Mesodermal cell (in vitro differentiated cells): ENCODE results near the gene GPR176. TPM values are rescaled to one million over a fixed set of nuclear protein-coding genes. Genes with fewer than 3 reads are reported as not detected.

Experiments used
- H3K27ac ChIP-seq: 2 replicates; pipeline ENCODE4 v1.7.0; 2013; ENCODE audit warnings: mild to moderate bottlenecking, low read depth, low read length, moderate library complexity; ENCODE audit not compliant: severe bottlenecking
- H3K36me3 ChIP-seq: 2 replicates; pipeline ENCODE4 v1.7.1; 2013; ENCODE audit warnings: mild to moderate bottlenecking, low read length, moderate library complexity; ENCODE audit not compliant: control insufficient read depth, insufficient read depth
- H3K4me1 ChIP-seq: one replicate; pipeline ENCODE4 v1.7.1; 2013; ENCODE audit warnings: mild to moderate bottlenecking, low read length; ENCODE audit not compliant: insufficient read depth, control insufficient read depth, poor library complexity, severe bottlenecking
- H3K4me3 ChIP-seq: 2 replicates; pipeline ENCODE4 v1.7.0; 2013; ENCODE audit warnings: low read length, control low read depth, mild to moderate bottlenecking; ENCODE audit not compliant: insufficient read depth, poor library complexity, severe bottlenecking; ENCODE audit errors: extremely low read depth
- H3K9me3 ChIP-seq: 2 replicates; pipeline ENCODE4 v1.7.1; 2013; ENCODE audit warnings: mild to moderate bottlenecking, low read length, moderate library complexity; ENCODE audit not compliant: control insufficient read depth
- WGBS, 2 experiments: methylation state at CpG; one replicate each; pipeline ENCODE4 v1.1.5; 2013; ENCODE audit warnings: missing lambda C conversion rate in 2 of 2; ENCODE audit not compliant: insufficient coverage in 2 of 2; 5-methylcytosine and 5-hydroxymethylcytosine counted together
- polyA plus RNA-seq, 2 experiments: library from polyadenylated mRNA; stranded (reverse); fragments of 50-300 nt; gene quantifications; one replicate each; pipeline ENCODE4 v1.2.3, GENCODE V29; 2013

The GPR176 gene
- polyA plus RNA-seq (2013, experiment 1 of 2), result 7.6 TPM
- 5.3 TPM for polyA plus RNA-seq (2013, experiment 2 of 2)

- 1% methylated on average over 45 to 65 of the region's 84 CpGs for WGBS, 2 experiments
- no peaks in the 10 kb centered on the region for H3K36me3 ChIP-seq
- H3K4me3 ChIP-seq, result peak within 1 kb of the TSS; percentile 60
- no peaks in the 10 kb centered on the region for H3K9me3 ChIP-seq
- no peak within 1 kb of the TSS for H3K27ac ChIP-seq
- H3K4me1 ChIP-seq, result no peaks in the 10 kb centered on the region
Measured at GRCh38 chr15:39919748-39920509, at the start of gene GPR176. Gene GPR176 (minus strand): TSS chr15:39920266. CDS start chr15:39920026, 240 bp downstream.

DNA sequence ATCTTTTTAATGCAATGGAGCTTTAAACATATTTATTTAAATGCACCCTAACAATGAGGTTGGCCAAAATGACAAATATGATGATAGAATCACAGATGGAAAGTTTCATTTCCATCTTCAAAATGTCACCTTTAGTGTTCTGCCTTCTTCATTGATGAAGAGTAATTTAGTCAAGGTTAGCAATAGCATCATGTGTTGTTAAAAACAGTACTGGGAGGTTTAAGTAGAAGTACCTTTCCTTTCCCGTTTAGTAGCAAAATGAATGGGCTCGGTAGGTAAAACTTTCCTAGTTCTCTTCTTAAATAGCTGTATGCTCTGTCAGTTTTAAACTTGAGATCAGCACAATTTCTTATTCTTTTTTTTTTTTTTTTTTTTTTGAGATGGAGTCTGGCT lies 48.9 kb upstream of the GPR176 start:
- H3K4me1 ChIP-seq, result no peaks in the 10 kb centered on the region
- peaks cover 89% of the 10 kb centered on the region for H3K36me3 ChIP-seq
- no peak overlapping the region for H3K4me3 ChIP-seq
- no peak overlapping the region for H3K27ac ChIP-seq
- H3K9me3 ChIP-seq, result no peaks in the 10 kb centered on the region
- WGBS, 2 experiments, result 100% methylated on average over 1 to 2 of the region's 2 CpGs

GRCh38 chr15:39968273-39969001 lies 48.4 kb upstream of the GPR176 start:
- 100% methylated on average over 1 of the region's 3 CpGs for WGBS, 2 experiments
- H3K27ac ChIP-seq, result no peak overlapping the region
- no peaks in the 10 kb centered on the region for H3K4me1 ChIP-seq
- no peaks in the 10 kb centered on the region for H3K9me3 ChIP-seq
- no peak overlapping the region for H3K4me3 ChIP-seq
- peaks cover 88% of the 10 kb centered on the region for H3K36me3 ChIP-seq

DNA sequence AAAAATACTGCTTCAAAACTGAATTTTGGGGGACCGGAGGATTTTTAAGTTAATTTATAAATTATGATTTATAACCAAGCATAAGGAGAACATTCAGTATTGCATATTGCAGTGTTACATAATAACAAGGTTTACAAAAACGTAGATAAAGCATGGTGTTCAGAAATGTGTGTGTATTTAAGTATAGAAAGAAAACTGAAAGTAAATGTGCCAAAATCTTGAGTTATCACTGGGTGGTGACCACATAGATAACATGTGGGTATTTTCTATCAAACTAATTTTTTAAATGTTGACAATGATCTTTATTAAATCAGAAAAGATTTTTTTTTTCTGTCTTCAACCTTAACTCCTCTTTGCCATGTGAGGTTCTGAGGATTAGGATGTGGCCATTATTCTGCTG lies 46.5 kb upstream of the GPR176 start:
- peaks cover 79% of the 10 kb centered on the region for H3K36me3 ChIP-seq
- no peak overlapping the region for H3K27ac ChIP-seq
- 100% methylated on average over 1 of the region's 2 CpGs; no CpG with 5 or more reads in 1 of the 2 experiments for WGBS, 2 experiments
- H3K9me3 ChIP-seq, result no peaks in the 10 kb centered on the region
- H3K4me3 ChIP-seq, result no peak overlapping the region
- H3K4me1 ChIP-seq, result no peaks in the 10 kb centered on the region

DNA sequence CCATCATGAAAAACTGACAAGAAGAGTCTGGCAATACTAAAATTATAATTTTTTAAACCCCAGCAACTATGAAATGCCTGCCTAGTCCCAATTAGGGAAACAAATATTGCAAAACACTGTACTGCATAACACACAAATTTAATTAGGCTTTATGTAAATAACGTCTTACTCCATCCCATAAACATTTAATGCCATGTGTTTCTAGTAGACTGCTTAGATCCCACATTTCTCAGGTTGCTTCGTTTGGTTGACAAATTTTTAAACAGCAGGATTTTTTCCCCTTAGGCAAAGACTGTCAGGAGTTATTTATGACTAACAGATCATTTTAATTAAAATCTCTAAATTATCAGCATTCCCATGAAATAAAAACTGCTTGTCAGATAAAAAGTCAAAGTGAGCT lies 43.7 kb upstream of the GPR176 start:
- Histone ChIP-seq H3K4me3 (no peak overlapping the region), H3K9me3 (no peaks in the 10 kb centered on the region), H3K36me3 (peaks cover 86% of the 10 kb centered on the region), H3K27ac (no peak overlapping the region), H3K4me1 (no peaks in the 10 kb centered on the region)
- no CpG with 5 or more reads among the region's 2 CpGs for WGBS, 2 experiments

DNA sequence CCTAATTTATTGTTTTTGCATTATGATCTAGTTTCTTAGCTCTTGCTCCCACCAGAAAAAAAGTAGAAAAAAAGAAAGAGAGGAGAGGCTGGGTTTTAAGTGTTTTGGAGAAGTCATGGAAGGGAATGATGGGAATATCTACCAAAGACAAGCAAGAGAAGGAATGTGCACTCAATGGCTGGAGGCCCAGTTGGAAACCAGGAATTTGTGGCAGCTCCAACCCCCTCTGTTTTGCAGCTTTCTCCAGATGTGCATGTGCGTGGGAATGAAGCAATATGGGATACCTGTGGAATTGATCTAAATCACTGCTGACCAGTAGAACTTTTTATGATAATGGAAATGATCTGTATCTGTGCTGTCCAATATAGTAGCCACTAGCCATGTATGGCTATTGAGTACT lies 41.0 kb upstream of the GPR176 start:
- Histone ChIP-seq H3K36me3 (peaks cover 85% of the 10 kb centered on the region), H3K9me3 (no peaks in the 10 kb centered on the region), H3K27ac (no peak overlapping the region), H3K4me3 (no peak overlapping the region), H3K4me1 (no peaks in the 10 kb centered on the region)
- WGBS, 2 experiments, result 91 to 100% methylated on average over 1 of the region's 1 CpG

DNA sequence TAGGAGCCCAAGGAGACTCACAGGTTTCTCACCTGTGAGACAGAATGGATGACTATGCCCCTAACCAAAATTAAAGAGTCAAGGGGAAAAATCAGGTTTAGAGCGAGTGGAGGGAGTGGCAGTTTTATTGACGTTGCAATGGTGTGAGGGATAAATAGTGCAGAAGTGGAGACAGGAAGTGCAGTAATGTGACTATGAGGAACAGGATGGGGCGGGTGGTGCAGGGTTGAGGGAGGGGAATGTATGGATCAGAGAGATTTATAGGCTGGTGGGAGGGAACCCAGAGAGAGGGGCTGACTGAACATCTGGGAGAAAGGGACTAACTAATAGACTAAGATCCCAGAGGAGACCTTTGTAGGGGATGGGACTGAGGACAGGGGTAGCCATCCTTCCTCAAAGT lies 40.3 kb upstream of the GPR176 start:
- H3K36me3 ChIP-seq, result peaks cover 85% of the 10 kb centered on the region
- 94% methylated on average over 3 of the region's 3 CpGs; no CpG with 5 or more reads in 1 of the 2 experiments for WGBS, 2 experiments
- no peak overlapping the region for H3K4me3 ChIP-seq
- no peaks in the 10 kb centered on the region for H3K4me1 ChIP-seq
- no peak overlapping the region for H3K27ac ChIP-seq
- H3K9me3 ChIP-seq, result no peaks in the 10 kb centered on the region

GRCh38 chr15:39959411-39959810 lies 39.3 kb upstream of the GPR176 start:
- H3K4me3 ChIP-seq, result no peak overlapping the region
- H3K27ac ChIP-seq, result no peak overlapping the region
- 89 to 100% methylated on average over 1 of the region's 1 CpG for WGBS, 2 experiments
- peaks cover 86% of the 10 kb centered on the region for H3K36me3 ChIP-seq
- no peaks in the 10 kb centered on the region for H3K9me3 ChIP-seq
- no peaks in the 10 kb centered on the region for H3K4me1 ChIP-seq

- no peaks in the 10 kb centered on the region for H3K4me1 ChIP-seq
- no peak overlapping the region for H3K27ac ChIP-seq
- no peaks in the 10 kb centered on the region for H3K9me3 ChIP-seq
- H3K4me3 ChIP-seq, result no peak overlapping the region
- H3K36me3 ChIP-seq, result peaks cover 85% of the 10 kb centered on the region
- 83 to 91% methylated on average over 1 of the region's 1 CpG for WGBS, 2 experiments
Measured at GRCh38 chr15:39957481-39957880, 37.4 kb upstream of the GPR176 start.

- Histone ChIP-seq H3K9me3 (no peaks in the 10 kb centered on the region), H3K27ac (no peak overlapping the region), H3K36me3 (peaks cover 82% of the 10 kb centered on the region), H3K4me1 (no peaks in the 10 kb centered on the region), H3K4me3 (no peak overlapping the region)
- 93 to 94% methylated on average over 3 of the region's 4 CpGs for whole genome bisulfite sequencing, 2 experiments
Measured at GRCh38 chr15:39953521-39953920, 33.5 kb upstream of the GPR176 start.

DNA sequence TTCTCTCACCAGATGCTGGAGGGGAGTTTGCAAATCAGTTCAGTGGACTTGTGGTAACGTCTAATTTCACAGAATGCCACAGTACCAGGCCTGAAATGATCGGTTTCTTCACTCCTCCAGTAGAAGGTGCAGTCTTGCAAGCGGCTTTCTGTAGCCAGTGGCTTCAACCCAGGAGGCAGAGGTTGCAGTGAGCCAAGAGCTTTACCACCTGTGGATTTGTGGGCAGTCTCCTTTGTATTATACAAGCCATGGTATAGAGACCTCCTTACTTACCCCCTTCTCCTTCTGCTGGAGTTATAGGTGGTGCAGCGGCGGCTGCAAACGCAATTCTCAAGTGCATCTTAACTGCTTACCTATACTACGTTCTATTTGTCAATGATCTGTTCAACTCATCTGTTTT lies 31.5 kb upstream of the GPR176 start:
- WGBS, 2 experiments, result 96 to 98% methylated on average over 6 to 7 of the region's 7 CpGs

More for the DNA sequence above, 31.5 kb upstream of the GPR176 start:
- H3K4me1 ChIP-seq, result peaks cover 7% of the 10 kb centered on the region
- H3K9me3 ChIP-seq, result no peaks in the 10 kb centered on the region
- H3K36me3 ChIP-seq, result peaks cover 73% of the 10 kb centered on the region
- no peak overlapping the region for H3K27ac ChIP-seq
- no peak overlapping the region for H3K4me3 ChIP-seq
